HepG2 (cell line): ENCODE results near the gene BAZ2A. TPM values are rescaled to one million over a fixed set of nuclear protein-coding genes. Genes with fewer than 3 reads are reported as not detected.

ENCODE experiments used
- ATAC-seq: fragments of 200-7000 bp; cut with Tn5 transposase; 3 replicates; pipeline ENCODE4 v1.9.1; 2020; ENCODE audit warnings: mild to moderate bottlenecking, moderate library complexity
- BruUV-seq: library from RNA; stranded (reverse); fragments of 400-500 nt; replicated peaks from 2 replicates; lab custom pipeline; 2021; lab: Mats Ljungman, UMichigan
- CTCF ChIA-PET: fragments of 300-600 bp; formaldehyde crosslinking; extraction: SDS; loops from one replicate; lab custom pipeline; 2021; ENCODE audit warnings: low total read pairs, inconsistent platforms, low intra/inter-chr PET ratio; lab: Yijun Ruan, JAX
- POLR2A ChIA-PET: fragments of 350-600 bp; sonication (Branson Sonifier 250); formaldehyde crosslinking; loops from one replicate; lab custom pipeline; 2020; ENCODE audit warnings: antibody characterized with exemption, inconsistent platforms; lab: Yijun Ruan, JAX
- DNase-seq: peaks from one replicate; pipeline ENCODE4 v3.0.0-alpha.2; 2015; ENCODE audit warnings: low spot score
- FAIRE-seq: peaks from 3 replicates; lab custom pipeline; 2011; peaks lifted over from hg19 to GRCh38; lab: Jason Lieb, UNC
- H2AFZ ChIP-seq: one replicate; pipeline ENCODE4 v1.6.1; 2011; ENCODE audit warnings: low read length, inconsistent platforms
- H3K27ac ChIP-seq: fragments of 300-600 bp; 3 replicates; pipeline ENCODE4 v1.8.0; 2011; ENCODE audit warnings: mixed run types, mild to moderate bottlenecking, mixed read lengths, low read length, inconsistent platforms; ENCODE audit not compliant: insufficient read depth; ENCODE audit errors: extremely low read length
- H3K27me3 ChIP-seq, 2 experiments: fragments of 200-600 bp in 1 of 2; 2 replicates in 1 of 2; 3 replicates in 1 of 2; pipeline versions ENCODE4 v1.6.0 to v1.8.0; 2011; ENCODE audit warnings: low read length in 2 of 2, mild to moderate bottlenecking in 2 of 2, moderate library complexity in 2 of 2, inconsistent platforms in 1 of 2; ENCODE audit not compliant: insufficient read depth in 2 of 2, control insufficient read depth in 1 of 2
- H3K36me3 ChIP-seq, 2 experiments: fragments of 200-600 bp in 1 of 2; replicated peaks in 1 of 2; 2 replicates in 1 of 2; 3 replicates in 1 of 2; pipeline versions ENCODE4 v1.5.1 to v1.8.0; 2011; ENCODE audit warnings: low read length in 2 of 2, inconsistent platforms in 1 of 2; ENCODE audit not compliant: insufficient read depth in 2 of 2, control insufficient read depth in 1 of 2
- H3K4me1 ChIP-seq: 2 replicates; pipeline ENCODE4 v1.5.1; 2012; ENCODE audit warnings: low read length, inconsistent platforms; ENCODE audit not compliant: insufficient read depth
- H3K4me2 ChIP-seq: 2 replicates; pipeline ENCODE4 v1.6.0; 2011; ENCODE audit warnings: low read depth, low read length, inconsistent platforms
- H3K4me3 ChIP-seq, 3 experiments: fragments of 200-600 bp in 1 of 3; sonication (generic), shearing (Covaris generic) in 1 of 3; replicated peaks in 1 of 3; 2 replicates each; pipeline ENCODE4 v1.5.1; 2011 to 2016; ENCODE audit warnings: low read length in 3 of 3, inconsistent platforms in 2 of 3, low read depth in 2 of 3, mild to moderate bottlenecking in 2 of 3, control low read depth in 1 of 3, mixed read lengths in 1 of 3; ENCODE audit not compliant: insufficient read depth in 1 of 3
- H3K79me2 ChIP-seq: one replicate; pipeline ENCODE4 v1.6.1; 2011; ENCODE audit warnings: low read length, inconsistent platforms; ENCODE audit not compliant: insufficient read depth
- H3K9ac ChIP-seq: 2 replicates; pipeline ENCODE4 v1.6.0; 2011; ENCODE audit warnings: mild to moderate bottlenecking, low read depth, low read length, inconsistent platforms; ENCODE audit not compliant: insufficient read depth
- H3K9me3 ChIP-seq: 2 replicates; pipeline ENCODE4 v1.5.1; 2012; ENCODE audit warnings: mild to moderate bottlenecking, low read length
- H4K20me1 ChIP-seq: 2 replicates; pipeline ENCODE4 v1.6.0; 2011; ENCODE audit warnings: inconsistent platforms, mild to moderate bottlenecking, low read length, moderate library complexity; ENCODE audit not compliant: insufficient read depth
- DR1 ChIP-seq: sonication (generic); formaldehyde crosslinking; IDR thresholded peaks from 2 replicates; pipeline ENCODE4 v1.8.0; 2021; ENCODE audit warnings: mild to moderate bottlenecking, missing genetic modification reagents, inconsistent platforms
- ETV5 ChIP-seq: IDR thresholded peaks from 2 replicates; pipeline ENCODE4 v1.6.1; 2018; ENCODE audit warnings: missing biosample characterization, missing genetic modification reagents, inconsistent platforms, borderline replicate concordance
- MXI1 ChIP-seq: IDR thresholded peaks from 3 replicates; pipeline ENCODE4 v1.6.1; 2012; ENCODE audit warnings: low read depth, low read length, inconsistent platforms, borderline replicate concordance
- NCOA1 ChIP-seq: sonication (generic); formaldehyde crosslinking; IDR thresholded peaks from 2 replicates; pipeline ENCODE4 v1.9.0; 2021; ENCODE audit warnings: missing genetic modification reagents
- NCOA5 ChIP-seq: sonication (generic); formaldehyde crosslinking; IDR thresholded peaks from 2 replicates; pipeline ENCODE4 v1.4.0; 2020; ENCODE audit warnings: missing genetic modification reagents
- SMC3 ChIP-seq: IDR thresholded peaks from 2 replicates; pipeline ENCODE4 v1.6.1; 2011; ENCODE audit warnings: low read length, improper control_type of control experiment
- ZBTB10 ChIP-seq: sonication (generic); formaldehyde crosslinking; IDR thresholded peaks from 2 replicates; pipeline ENCODE4 v1.4.0; 2020; ENCODE audit warnings: missing genetic modification reagents, borderline replicate concordance
- ZFP62 ChIP-seq: sonication (generic); formaldehyde crosslinking; IDR thresholded peaks from 2 replicates; pipeline ENCODE4 v1.4.0; 2020; ENCODE audit warnings: missing genetic modification reagents
- ZNF710 ChIP-seq: sonication (generic); formaldehyde crosslinking; IDR thresholded peaks from 2 replicates; pipeline ENCODE4 v1.5.0; 2020; ENCODE audit warnings: mild to moderate bottlenecking, missing genetic modification reagents, borderline replicate concordance
- ZNF768 ChIP-seq: sonication (generic); formaldehyde crosslinking; IDR thresholded peaks from 2 replicates; pipeline ENCODE4 v1.4.0; 2020; ENCODE audit warnings: missing genetic modification reagents
- WGBS: methylation state at CpG from one replicate; pipeline ENCODE4 v1.1.6; 2017; ENCODE audit warnings: low lambda C conversion rate; 5-methylcytosine and 5-hydroxymethylcytosine counted together
- in situ Hi-C: cut with HindIII; loops from 2 replicates; pipeline ENCODE4 v1.10.0; 2017; ENCODE audit warnings: low pct_unique_long_range_greater_than_20kb; ENCODE audit not compliant: extremely low pct_ligation_motif_present
- intact Hi-C: fragments of 100-400 bp; cut with micrococcal nuclease; formaldehyde crosslinking; loops from one replicate; pipeline ENCODE4 v1.10.0; 2022; ENCODE audit not compliant: unreplicated experiment
- polyA plus RNA-seq, 8 experiments: library from polyadenylated mRNA; depleted of rRNA in 3 of 8; stranded (reverse) in 7 of 8; unstranded in 1 of 8; fragments of >200 nt; fragmentation: Illumina TruSeq in 4 of 8; extraction: Trizol in 4 of 8; gene quantifications; 2 replicates each; pipeline versions ENCODE4 v1.2.1 to v1.2.3, GENCODE V29; 2011 to 2016; ENCODE audit warnings: low read depth in 4 of 8, missing spikeins in 1 of 8, mixed read lengths in 1 of 8; ENCODE audit not compliant: insufficient read depth in 1 of 8
- total RNA-seq, 5 experiments: library from RNA; depleted of rRNA; stranded (reverse); fragments of >200 nt; fragmentation: Illumina TruSeq; extraction: Trizol; gene quantifications; 2 replicates each; pipeline ENCODE4 v1.2.3, GENCODE V29; 2016; ENCODE audit warnings: low read depth in 1 of 5

The BAZ2A gene
- total and polyA plus RNA-seq, 2 of the 13 experiments (the other 11 are each of a cell fraction or from before 2014, with no cell fraction given) = 21.8 to 73.5 TPM

DNA sequence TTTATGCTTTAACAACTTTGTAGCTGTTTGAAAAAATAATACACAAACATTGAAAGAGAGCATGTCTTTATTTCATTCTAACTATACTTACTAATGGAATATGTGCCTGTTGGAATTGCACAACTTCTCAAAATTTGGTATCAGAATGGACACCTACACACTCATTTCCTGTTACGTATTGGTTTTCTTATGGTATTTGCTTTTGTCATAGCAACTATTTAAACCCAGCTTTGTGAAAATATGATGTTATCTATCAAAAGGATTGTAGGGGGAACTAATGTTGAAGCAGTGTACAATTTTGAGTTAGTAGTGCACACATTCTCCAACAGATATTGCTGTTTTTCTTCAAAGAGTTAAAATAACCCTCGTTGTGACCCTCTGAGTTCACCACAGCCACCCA lies 55.9 kb downstream of the BAZ2A start (continued):
- TF ChIP-seq ZNF710 (CRISPR knock-in tag) (no peak), MXI1 (no peak), NCOA5 (CRISPR knock-in tag) (no peak), ZFP62 (CRISPR knock-in tag) (no peak), SMC3 (no peak), NCOA1 (CRISPR knock-in tag) (no peak)

- no peak for ATAC-seq
- Histone ChIP-seq H2AFZ (no peak overlapping the region), H3K4me1 (peaks cover 17% of the 10 kb centered on the region), H3K36me3 (no peaks in the 10 kb centered on the region), H3K27me3 (no peaks in the 10 kb centered on the region), H4K20me1 (no peaks in the 10 kb centered on the region), H3K4me2 (no peak overlapping the region), H3K4me3 (no peak overlapping the region), H3K9ac (no peak overlapping the region), H3K79me2 (no peaks in the 10 kb centered on the region), H3K27ac (no peak overlapping the region), H3K9me3 (no peaks in the 10 kb centered on the region)
- no TSS peak for BruUV-seq
- TF ChIP-seq ETV5 (CRISPR knock-in tag) = no peak
- TF ChIP-seq ZBTB10 = no peak
- no peak for TF ChIP-seq DR1 (CRISPR knock-in tag)
- no peak for TF ChIP-seq ZNF768 (CRISPR knock-in tag)
- DNase-seq = no peak
- ChIA-PET CTCF (interaction anchor here (4.7 kb wide), 1 partner anchor 58 kb away, joined by 36 read pairs; no protein-coding TSS in a partner anchor), POLR2A (no interaction called here)
- FAIRE-seq = no peak
- 57% methylated on average over 1 of the region's 1 CpG for WGBS
- in situ Hi-C loops = loop anchor here (10.0 kb wide), 1 partner anchor 57 kb away; no protein-coding TSS in a partner anchor
- intact Hi-C loops = no loop called here
Measured at GRCh38 chr12:56572288-56572687, 57.8 kb downstream of the BAZ2A start.
